Upper lobe of left lung (tissue), 6 donors: ENCODE data around the gene RDX. TPM values are rescaled to one million over a fixed set of nuclear protein-coding genes. Genes with fewer than 3 reads are reported as not detected.

ENCODE experiments used
- ATAC-seq, 2 donors: fragments of 200-7000 bp; cut with Tn5 transposase; one replicate each; pipeline ENCODE4 v1.9.1; 2022; ENCODE audit warnings: mild to moderate bottlenecking in 2 of 2, moderate library complexity in 2 of 2; ENCODE audit not compliant: low FRiP score in 2 of 2
- DNase-seq, 2 donors: peaks; one replicate each; pipeline ENCODE4 v3.0.0-alpha.2; 2019 to 2020
- H3K27ac ChIP-seq, 4 donors: fragments of 200-600 bp; sonication (generic); one replicate each; pipeline ENCODE4 v1.5.1; 2016 to 2019
- H3K27me3 ChIP-seq, 4 donors: fragments of 200-600 bp; sonication (generic); one replicate each; pipeline ENCODE4 v1.5.1; 2017 to 2019
- H3K36me3 ChIP-seq, 4 donors: fragments of 200-600 bp; sonication (generic); one replicate each; pipeline ENCODE4 v1.5.1; 2016 to 2019
- H3K4me1 ChIP-seq, 4 donors: fragments of 200-600 bp; sonication (generic); one replicate each; pipeline ENCODE4 v1.5.1; 2018 to 2019
- H3K4me3 ChIP-seq, 4 donors: fragments of 200-600 bp; sonication (generic); one replicate each; pipeline ENCODE4 v1.5.1; 2017 to 2019; ENCODE audit warnings: mild to moderate bottlenecking in 2 of 4, moderate library complexity in 1 of 4
- H3K9me3 ChIP-seq, 4 donors: fragments of 200-600 bp; sonication (generic); one replicate each; pipeline ENCODE4 v1.5.1; 2018 to 2019
- CTCF ChIP-seq, 6 experiments: fragments of 450-650 bp in 4 of 6; fragments of 200-600 bp in 2 of 6; sonication (generic) in 2 of 6; IDR thresholded peaks; one replicate each; pipeline ENCODE4 v1.5.1; 2016 to 2019; ENCODE audit warnings: antibody characterized with exemption in 6 of 6
- EP300 ChIP-seq, 4 donors: sonication (generic); formaldehyde crosslinking; IDR thresholded peaks; one replicate each; pipeline ENCODE4 v1.5.1; 2017; ENCODE audit warnings: antibody characterized with exemption in 4 of 4, control low read depth in 2 of 4
- POLR2A ChIP-seq, 4 donors: fragments of 450-650 bp; IDR thresholded peaks; one replicate each; pipeline ENCODE4 v1.5.1; 2016 to 2017; ENCODE audit warnings: antibody characterized with exemption in 4 of 4, mild to moderate bottlenecking in 2 of 4
- POLR2AphosphoS5 ChIP-seq, 2 donors: sonication (generic); formaldehyde crosslinking; IDR thresholded peaks; one replicate each; pipeline ENCODE4 v1.5.1; 2017; ENCODE audit warnings: antibody characterized with exemption in 2 of 2
- WGBS, 2 donors: methylation state at CpG; one replicate each; pipeline ENCODE4 v1.1.5; 2017 to 2018; 5-methylcytosine and 5-hydroxymethylcytosine counted together
- total RNA-seq, 6 donors: library from RNA; depleted of rRNA in 4 of 6; stranded (reverse); fragments of >200 nt in 4 of 6; gene quantifications; one replicate each; pipeline versions ENCODE4 v1.1.0 to v1.2.1, GENCODE V29; 2016 to 2021
- donor health status: DM: no; HTN: no; CAD: no; lungs with moderate emphysema.
- donor health status: DM: no; HTN: yes; CAD: no; lungs with severe emphysema.

Gene RDX
- total RNA-seq, 6 donors from 2014 or later: 113 to 142 (median 121) TPM

DNA sequence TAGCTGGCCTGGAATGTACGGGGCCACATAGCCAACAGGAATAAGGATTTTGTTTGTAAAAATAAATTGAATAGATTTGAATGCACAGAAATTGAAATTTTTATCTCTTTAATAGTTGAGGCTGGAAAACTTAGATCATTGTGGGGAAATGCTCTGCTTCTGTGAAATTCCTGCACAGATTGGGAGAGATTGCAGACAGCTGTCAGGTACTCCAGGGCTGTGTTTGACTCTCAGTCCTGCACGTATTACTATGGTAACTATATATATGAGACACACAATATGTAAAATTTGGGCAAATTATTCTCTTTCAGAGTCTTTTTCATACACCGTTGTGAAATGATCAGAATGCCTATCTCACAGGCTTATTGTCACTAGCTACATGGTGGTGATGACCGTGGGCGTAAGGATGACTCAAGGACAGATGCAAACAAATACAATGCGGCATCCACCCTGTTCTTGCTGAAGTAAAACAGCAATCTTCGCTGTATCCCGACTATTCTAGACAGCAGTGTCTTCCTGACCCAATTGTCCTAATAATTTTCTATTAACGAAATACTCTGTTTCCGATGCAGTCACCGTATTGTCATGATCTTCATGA lies 123.8 kb downstream of the RDX start:
- WGBS, 2 donors: 91 to 94% methylated on average over 11 of the region's 11 CpGs
- no peak for TF ChIP-seq POLR2AphosphoS5 (IDR thresholded peaks at IDR 0.05)
- TF ChIP-seq EP300 (IDR thresholded peaks at IDR 0.05): no peak
- no peak for TF ChIP-seq CTCF (IDR thresholded peaks at IDR 0.05)
- TF ChIP-seq POLR2A (IDR thresholded peaks at IDR 0.05): no peak
- Histone ChIP-seq H3K9me3 (no peaks in the 10 kb centered on the region), H3K4me1 (peaks cover 0 to 20% (median 12%) of the 10 kb centered on the region in 4 donors), H3K27me3 (no peaks in the 10 kb centered on the region), H3K27ac (no peak overlapping the region), H3K36me3 (no peaks in the 10 kb centered on the region), H3K4me3 (no peak overlapping the region)
- ATAC-seq: no peak
- DNase-seq: no peak

- 63 to 85% methylated on average over 2 of the region's 2 CpGs for WGBS, 2 donors
These were observed 126.7 kb downstream of the RDX start for GRCh38 chr11:110169738-110170137.

DNA sequence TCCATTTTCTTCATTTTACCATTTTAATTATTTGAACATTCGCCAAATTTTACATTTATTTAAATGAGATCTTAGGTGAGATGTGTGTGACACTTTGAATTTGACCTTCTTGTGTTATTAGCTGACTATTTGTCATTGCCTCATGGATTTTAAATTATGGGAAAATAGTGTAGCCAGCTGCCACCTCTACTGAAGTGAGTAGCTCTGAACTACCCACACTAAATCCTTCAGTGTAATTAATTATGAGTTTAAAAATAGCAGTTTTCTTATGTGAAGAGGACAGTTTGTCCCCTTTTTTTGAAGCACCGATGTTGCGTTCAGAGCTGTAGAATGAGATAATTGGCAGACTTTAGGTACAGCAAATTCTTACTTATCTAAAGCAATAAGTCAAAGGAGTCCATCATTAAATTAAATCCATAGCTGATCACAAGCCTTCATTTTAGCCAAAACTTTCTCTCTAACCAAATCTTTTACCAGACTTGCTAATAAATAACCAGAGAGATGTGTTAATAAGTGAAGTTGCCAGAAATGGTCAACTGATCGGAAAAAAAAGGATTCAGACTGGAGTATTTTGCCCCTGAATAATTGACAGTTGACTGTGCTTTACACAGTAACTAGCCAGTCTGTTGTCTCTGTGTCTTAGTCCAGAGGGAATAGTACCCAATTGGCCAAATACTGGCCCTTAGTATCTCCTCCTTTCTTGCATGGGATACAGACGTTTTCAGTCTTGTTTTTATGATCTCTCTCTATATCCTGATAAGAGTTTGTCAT lies 128.2 kb downstream of the RDX start:
- Histone ChIP-seq H3K9me3 (no peaks in the 10 kb centered on the region), H3K27me3 (no peaks in the 10 kb centered on the region), H3K4me3 (no peak overlapping the region), H3K4me1 (no peaks in the 10 kb centered on the region), H3K36me3 (peaks cover 0 to 26% (median 14%) of the 10 kb centered on the region in 4 donors), H3K27ac (no peak overlapping the region)
- DNase-seq (no peak), ATAC-seq (no peak)
- TF ChIP-seq POLR2AphosphoS5 (IDR thresholded peaks at IDR 0.05) (no peak), EP300 (IDR thresholded peaks at IDR 0.05) (no peak), POLR2A (IDR thresholded peaks at IDR 0.05) (no peak), CTCF (IDR thresholded peaks at IDR 0.05) (no peak)
- WGBS, 2 donors: 86% methylated on average over 5 of the region's 5 CpGs

More at GRCh38 chr11:110169738-110170137, 126.7 kb downstream of the RDX start:
- H3K27ac ChIP-seq: no peak overlapping the region
- peaks cover 0 to 11% (median 10%) of the 10 kb centered on the region in 4 donors for H3K36me3 ChIP-seq
- no peak overlapping the region for H3K4me3 ChIP-seq
- ATAC-seq (no peak), DNase-seq (no peak)
- no peaks in the 10 kb centered on the region for H3K27me3 ChIP-seq
- peaks cover 0 to 11% (median 8%) of the 10 kb centered on the region in 4 donors for H3K4me1 ChIP-seq
- no peaks in the 10 kb centered on the region for H3K9me3 ChIP-seq
- TF ChIP-seq POLR2A (IDR thresholded peaks at IDR 0.05): no peak
- no peak for TF ChIP-seq EP300 (IDR thresholded peaks at IDR 0.05)
- TF ChIP-seq POLR2AphosphoS5 (IDR thresholded peaks at IDR 0.05): no peak
- no peak for TF ChIP-seq CTCF (IDR thresholded peaks at IDR 0.05)

- peak in 1 of 2 donors; percentile 59 for DNase-seq
- Histone ChIP-seq H3K36me3 (peaks cover 0 to 47% (median 14%) of the 10 kb centered on the region in 4 donors), H3K9me3 (no peaks in the 10 kb centered on the region), H3K4me3 (no peak overlapping the region), H3K27ac (no peak overlapping the region), H3K27me3 (no peaks in the 10 kb centered on the region), H3K4me1 (no peaks in the 10 kb centered on the region)
- WGBS, 2 donors: 95 to 96% methylated on average over 27 to 28 of the region's 28 CpGs
- TF ChIP-seq POLR2A (IDR thresholded peaks at IDR 0.05) (no peak), CTCF (IDR thresholded peaks at IDR 0.05) (no peak), POLR2AphosphoS5 (IDR thresholded peaks at IDR 0.05) (no peak), EP300 (IDR thresholded peaks at IDR 0.05) (no peak)
- peak; percentile 31 to 66 for ATAC-seq
These were observed 131.1 kb downstream of the RDX start for GRCh38 chr11:110165039-110165925.
